Prostate gland (tissue), 2 donors: Measurements from ENCODE around the gene MNS1.

Experiments used
- POLR2A ChIP-seq: fragments of 450-650 bp; IDR thresholded peaks from one replicate; pipeline ENCODE4 v1.6.1; 2016; ENCODE audit warnings: antibody characterized with exemption, mild to moderate bottlenecking
- POLR2AphosphoS5 ChIP-seq: sonication (generic); formaldehyde crosslinking; IDR thresholded peaks from one replicate; pipeline ENCODE4 v1.6.1; 2017; ENCODE audit warnings: antibody characterized with exemption
- TF ChIP-seq, protein P1 (sequence below), 4 experiments: fragments of 200-600 bp in 2 of 4; fragments of 450-650 bp in 2 of 4; sonication (generic) in 2 of 4; IDR thresholded peaks; 1 replicate in 3 of 4; 2 replicates in 1 of 4; pipeline ENCODE4 v1.5.1; 2016 to 2019; ENCODE audit warnings: antibody characterized with exemption in 4 of 4, mild to moderate bottlenecking in 2 of 4, moderate library complexity in 2 of 4

DNA sequence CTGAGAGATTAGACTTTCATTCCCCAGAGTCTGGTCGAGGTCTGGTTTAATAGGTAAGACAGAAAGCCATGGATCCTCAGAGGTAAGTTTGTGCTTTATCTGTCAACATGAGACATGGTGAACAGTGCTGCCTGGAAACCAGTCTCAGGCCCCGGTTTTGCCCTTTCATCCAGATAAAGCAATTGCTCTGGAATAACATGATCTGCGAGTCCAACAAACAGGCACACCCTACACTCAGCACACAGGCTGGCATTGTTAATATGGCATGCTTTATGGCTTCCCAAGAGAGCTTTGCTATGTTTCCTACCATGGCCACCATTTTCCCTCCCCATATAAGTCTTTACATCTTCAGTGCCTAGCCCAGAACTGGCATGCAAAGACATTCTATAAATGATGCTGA lies 30.1 kb upstream of the MNS1 start:
- TF ChIP-seq, protein P1, sequence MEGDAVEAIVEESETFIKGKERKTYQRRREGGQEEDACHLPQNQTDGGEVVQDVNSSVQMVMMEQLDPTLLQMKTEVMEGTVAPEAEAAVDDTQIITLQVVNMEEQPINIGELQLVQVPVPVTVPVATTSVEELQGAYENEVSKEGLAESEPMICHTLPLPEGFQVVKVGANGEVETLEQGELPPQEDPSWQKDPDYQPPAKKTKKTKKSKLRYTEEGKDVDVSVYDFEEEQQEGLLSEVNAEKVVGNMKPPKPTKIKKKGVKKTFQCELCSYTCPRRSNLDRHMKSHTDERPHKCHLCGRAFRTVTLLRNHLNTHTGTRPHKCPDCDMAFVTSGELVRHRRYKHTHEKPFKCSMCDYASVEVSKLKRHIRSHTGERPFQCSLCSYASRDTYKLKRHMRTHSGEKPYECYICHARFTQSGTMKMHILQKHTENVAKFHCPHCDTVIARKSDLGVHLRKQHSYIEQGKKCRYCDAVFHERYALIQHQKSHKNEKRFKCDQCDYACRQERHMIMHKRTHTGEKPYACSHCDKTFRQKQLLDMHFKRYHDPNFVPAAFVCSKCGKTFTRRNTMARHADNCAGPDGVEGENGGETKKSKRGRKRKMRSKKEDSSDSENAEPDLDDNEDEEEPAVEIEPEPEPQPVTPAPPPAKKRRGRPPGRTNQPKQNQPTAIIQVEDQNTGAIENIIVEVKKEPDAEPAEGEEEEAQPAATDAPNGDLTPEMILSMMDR (IDR thresholded peaks at IDR 0.05): no peak
- TF ChIP-seq POLR2A: no peak
- TF ChIP-seq POLR2AphosphoS5: no peak
